Caco-2 (cell line): ENCODE data around the gene IRX1. TPM values are rescaled to one million over a fixed set of nuclear protein-coding genes. Genes with fewer than 3 reads are reported as not detected.

Source experiments
- BruUV-seq: library from RNA; stranded (reverse); fragments of 400-500 nt; replicated peaks from 2 replicates; lab custom pipeline; 2021; lab: Mats Ljungman, UMichigan
- CTCF ChIA-PET: fragments of 300-600 bp; sonication (Branson Sonifier 250); formaldehyde crosslinking; loops from one replicate; lab custom pipeline; 2022; ENCODE audit warnings: antibody characterized with exemption; lab: Charles Lee
- POLR2A ChIA-PET: fragments of 300-600 bp; sonication (Branson Sonifier 250); formaldehyde crosslinking; loops from one replicate; lab custom pipeline; 2022; ENCODE audit warnings: antibody characterized with exemption; lab: Charles Lee
- DNase-seq, 2 experiments: peaks; one replicate each; pipeline versions ENCODE4 v3.0.0 to v3.0.0-alpha.2; 2020 to 2022
- H3K27me3 ChIP-seq: replicated peaks from 2 replicates; pipeline ENCODE4 v1.6.0; 2011; ENCODE audit warnings: low read length; ENCODE audit not compliant: control insufficient read depth, insufficient read depth
- H3K36me3 ChIP-seq: 2 replicates; pipeline ENCODE4 v1.5.1; 2011; ENCODE audit warnings: low read length; ENCODE audit not compliant: control insufficient read depth, insufficient read depth
- H3K4me1 ChIP-seq: fragments of 250-450 bp; sonication (Bioruptor Pico); 2 replicates; pipeline ENCODE4 v1.5.1; 2020; ENCODE audit warnings: mild to moderate bottlenecking
- H3K4me3 ChIP-seq: 2 replicates; pipeline ENCODE4 v1.5.1; 2011; ENCODE audit warnings: low read depth, mild to moderate bottlenecking, control low read depth, low read length
- H3K9me3 ChIP-seq: fragments of 250-450 bp; sonication (Bioruptor Pico); 2 replicates; pipeline ENCODE4 v1.5.1; 2020; ENCODE audit warnings: mild to moderate bottlenecking, moderate library complexity
- H3K27ac Mint-ChIP-seq: one replicate; pipeline ENCODE4 v1.8.0; 2022; ENCODE audit warnings: mixed read lengths; ENCODE audit not compliant: unreplicated experiment
- H3K27me3 Mint-ChIP-seq: one replicate; pipeline ENCODE4 v1.8.0; 2022; ENCODE audit warnings: mixed read lengths; ENCODE audit not compliant: insufficient read depth, unreplicated experiment
- H3K36me3 Mint-ChIP-seq: one replicate; pipeline ENCODE4 v1.8.0; 2022; ENCODE audit warnings: mild to moderate bottlenecking, mixed read lengths; ENCODE audit not compliant: insufficient read depth, unreplicated experiment
- H3K4me1 Mint-ChIP-seq: one replicate; pipeline ENCODE4 v1.8.0; 2022; ENCODE audit warnings: low read depth, mixed read lengths; ENCODE audit not compliant: unreplicated experiment
- H3K4me3 Mint-ChIP-seq: one replicate; pipeline ENCODE4 v1.8.0; 2022; ENCODE audit warnings: mild to moderate bottlenecking, moderate library complexity, mixed read lengths; ENCODE audit not compliant: unreplicated experiment
- H3K9me3 Mint-ChIP-seq: one replicate; pipeline ENCODE4 v1.8.0; 2022; ENCODE audit warnings: mixed read lengths; ENCODE audit not compliant: unreplicated experiment
- CTCF ChIP-seq, 2 experiments: fragments of 200-600 bp in 1 of 2; IDR thresholded peaks; 1 replicate in 1 of 2; 2 replicates in 1 of 2; pipeline versions ENCODE4 v1.5.1 to v1.8.0; 2011 to 2022; ENCODE audit warnings: antibody characterized with exemption in 1 of 2, control low read depth in 1 of 2, inconsistent platforms in 1 of 2, low read depth in 1 of 2, low read length in 1 of 2, mild to moderate bottlenecking in 1 of 2, moderate library complexity in 1 of 2; ENCODE audit not compliant: insufficient read depth in 1 of 2, severe bottlenecking in 1 of 2, unreplicated experiment in 1 of 2
- intact Hi-C: fragments of 100-400 bp; cut with micrococcal nuclease; formaldehyde crosslinking; loops from one replicate; pipeline ENCODE4 v1.10.0; 2022; ENCODE audit not compliant: unreplicated experiment
- total RNA-seq: library from RNA; stranded (reverse); gene quantifications from 2 replicates; pipeline ENCODE4 v1.2.3, GENCODE V29; 2022

Gene IRX1
- total RNA-seq, 1 experiment from 2014 or later: not detected

- H3K36me3 Mint-ChIP-seq: peaks cover 6% of the 10 kb centered on the region
- intact Hi-C loops: no loop called here
- POLR2A ChIA-PET: no interaction called here
Observed at GRCh38 chr5:3594510-3595005, 1.1 kb upstream of the IRX1 start.

GRCh38 chr5:3596261-3596825 lies 711 bp downstream of the IRX1 start:
- Histone ChIP-seq H3K4me1 (no peaks in the 10 kb centered on the region), H3K4me3 (no peak overlapping the region), H3K9me3 (0 out of 2 replicates have a peak, but pooled peaks cover 4% of the 10 kb centered on the region), H3K36me3 (no peaks in the 10 kb centered on the region), H3K27me3 (no peaks in the 10 kb centered on the region)
- intact Hi-C loops: no loop called here
- peaks cover 10% of the 10 kb centered on the region for H3K36me3 Mint-ChIP-seq
- CTCF ChIA-PET: no interaction called here
- no peak for TF ChIP-seq CTCF (IDR thresholded peaks at IDR 0.05; ENCODE audit: insufficient read depth in 1 of 2, low read depth in 1 of 2, low read length in 1 of 2, severe bottlenecking in 1 of 2, unreplicated experiment in 1 of 2)
- no peak overlapping the region for H3K27ac Mint-ChIP-seq
- no peak overlapping the region for H3K4me3 Mint-ChIP-seq
- H3K27me3 Mint-ChIP-seq: no peaks in the 10 kb centered on the region
- BruUV-seq: no TSS peak
- no peaks in the 10 kb centered on the region for H3K4me1 Mint-ChIP-seq
- no peak for DNase-seq
- POLR2A ChIA-PET: no interaction called here
- peaks cover 24% of the 10 kb centered on the region for H3K9me3 Mint-ChIP-seq

More at GRCh38 chr5:3594510-3595005, 1.1 kb upstream of the IRX1 start:
- Mint-ChIP-seq H3K27me3 (no peaks in the 10 kb centered on the region), H3K27ac (no peak overlapping the region), H3K4me3 (no peak overlapping the region), H3K4me1 (no peaks in the 10 kb centered on the region), H3K9me3 (peaks cover 18% of the 10 kb centered on the region)
- Histone ChIP-seq H3K4me3 (no peak overlapping the region), H3K27me3 (no peaks in the 10 kb centered on the region), H3K4me1 (no peaks in the 10 kb centered on the region), H3K9me3 (0 out of 2 replicates have a peak, but pooled peaks cover 4% of the 10 kb centered on the region), H3K36me3 (no peaks in the 10 kb centered on the region)
- BruUV-seq: no TSS peak
- no peak for DNase-seq
- CTCF ChIA-PET: no interaction called here
- TF ChIP-seq CTCF (IDR thresholded peaks at IDR 0.05; ENCODE audit: insufficient read depth in 1 of 2, low read depth in 1 of 2, low read length in 1 of 2, severe bottlenecking in 1 of 2, unreplicated experiment in 1 of 2): no peak

GRCh38 chr5:3596857-3597166 lies 1.2 kb downstream of the IRX1 start:
- TF ChIP-seq CTCF (IDR thresholded peaks at IDR 0.05; ENCODE audit: insufficient read depth in 1 of 2, low read depth in 1 of 2, low read length in 1 of 2, severe bottlenecking in 1 of 2, unreplicated experiment in 1 of 2): no peak
- no peak for DNase-seq
- Mint-ChIP-seq H3K36me3 (peaks cover 14% of the 10 kb centered on the region), H3K9me3 (peaks cover 28% of the 10 kb centered on the region), H3K27ac (no peak overlapping the region), H3K27me3 (no peaks in the 10 kb centered on the region), H3K4me1 (no peaks in the 10 kb centered on the region), H3K4me3 (no peak overlapping the region)
- intact Hi-C loops: no loop called here
- ChIA-PET CTCF (no interaction called here), POLR2A (no interaction called here)
- no peaks in the 10 kb centered on the region for H3K36me3 ChIP-seq
- H3K27me3 ChIP-seq: no peaks in the 10 kb centered on the region
- H3K4me3 ChIP-seq: no peak overlapping the region
- BruUV-seq: no TSS peak
- H3K9me3 ChIP-seq: 0 out of 2 replicates have a peak, but pooled peaks cover 4% of the 10 kb centered on the region
- no peaks in the 10 kb centered on the region for H3K4me1 ChIP-seq
